ENCODE data around the gene SPATA33. TPM values are rescaled to one million over a fixed set of nuclear protein-coding genes. Genes with fewer than 3 reads are reported as not detected.
"Not testable (repeated sequence)": the region's sequence is repeated elsewhere in the genome, so short reads cannot be mapped to it uniquely, and the experiment has no call there.

Gene SPATA33
- total and polyA plus RNA-seq, 2 experiments from 2014 or later = 4.4 to 16.8 TPM

GRCh38 chr16:89658221-89658879 is 714 bp downstream of the SPATA33 start:
- Histone ChIP-seq H3K27ac (peak overlapping the region; percentile 94), H3K9me3 (ENCODE audit: low read depth) (no peaks in the 10 kb centered on the region), H4K20me1 (ENCODE audit: insufficient read depth, poor library complexity, severe bottlenecking) (no peaks in the 10 kb centered on the region), H3K4me1 (ENCODE audit: insufficient read depth) (peaks cover 14% of the 10 kb centered on the region), H3K4me2 (peak overlapping the region; percentile 99), H3K4me3 (peak overlapping the region; percentile 93), H3K9me2 (replicated peaks; ENCODE audit: insufficient read depth) (no peaks in the 10 kb centered on the region), H3K79me2 (peaks cover 55% of the 10 kb centered on the region), H3K27me3 (no peaks in the 10 kb centered on the region), H3K36me3 (replicated peaks; ENCODE audit: insufficient read depth, low read depth) (no peaks in the 10 kb centered on the region), H2AFZ (peak overlapping the region; percentile 66)
- DNase-seq (ENCODE audit: low spot score) = peak; percentile 45
- WGBS (ENCODE audit: low lambda C conversion rate, missing lambda C conversion rate) = 21% methylated on average over 27 of the region's 27 CpGs
- TF ChIP-seq EZH2 (IDR thresholded peaks at IDR 0.05; ENCODE audit: borderline replicate concordance) (no peak), CTCF (IDR thresholded peaks at IDR 0.05; ENCODE audit: poor library complexity) (no peak), EZH2phosphoT487 (IDR thresholded peaks at IDR 0.05; ENCODE audit: low read depth, severe bottlenecking, unreplicated experiment) (no peak)

- Histone ChIP-seq H3K27ac (no peak overlapping the region), H3K4me1 (ENCODE audit: insufficient read depth) (peaks cover 14% of the 10 kb centered on the region), H3K4me2 (no peak overlapping the region), H3K9me3 (ENCODE audit: low read depth) (no peaks in the 10 kb centered on the region), H3K9me2 (replicated peaks; ENCODE audit: insufficient read depth) (no peaks in the 10 kb centered on the region), H3K36me3 (replicated peaks; ENCODE audit: insufficient read depth, low read depth) (no peaks in the 10 kb centered on the region), H2AFZ (no peak overlapping the region), H3K4me3 (no peak overlapping the region), H4K20me1 (ENCODE audit: insufficient read depth, poor library complexity, severe bottlenecking) (no peaks in the 10 kb centered on the region), H3K79me2 (peaks cover 41% of the 10 kb centered on the region), H3K27me3 (no peaks in the 10 kb centered on the region)
- no peak for TF ChIP-seq EZH2phosphoT487 (IDR thresholded peaks at IDR 0.05; ENCODE audit: low read depth, severe bottlenecking, unreplicated experiment)
- TF ChIP-seq EZH2 (IDR thresholded peaks at IDR 0.05; ENCODE audit: borderline replicate concordance) = no peak
- TF ChIP-seq CTCF (IDR thresholded peaks at IDR 0.05; ENCODE audit: poor library complexity) = no peak
- DNase-seq (ENCODE audit: low spot score) = no peak
- WGBS (ENCODE audit: low lambda C conversion rate, missing lambda C conversion rate) = 96% methylated on average over 7 of the region's 7 CpGs
Measured at GRCh38 chr16:89660146-89660545, 2.5 kb downstream of the SPATA33 start.

- H3K9me2 ChIP-seq (replicated peaks; ENCODE audit: insufficient read depth) = no peaks in the 10 kb centered on the region
- no peak overlapping the region for H3K4me2 ChIP-seq
- peaks cover 13% of the 10 kb centered on the region for H3K4me1 ChIP-seq (ENCODE audit: insufficient read depth)
- H3K9me3 ChIP-seq (ENCODE audit: low read depth) = no peaks in the 10 kb centered on the region
- TF ChIP-seq EZH2phosphoT487 (IDR thresholded peaks at IDR 0.05; ENCODE audit: low read depth, severe bottlenecking, unreplicated experiment) (no peak), CTCF (IDR thresholded peaks at IDR 0.05; ENCODE audit: poor library complexity) (no peak), EZH2 (IDR thresholded peaks at IDR 0.05; ENCODE audit: borderline replicate concordance) (no peak)
- H3K4me3 ChIP-seq = no peak overlapping the region
- no peaks in the 10 kb centered on the region for H3K27me3 ChIP-seq
- peaks cover 30% of the 10 kb centered on the region for H3K79me2 ChIP-seq
- no peak overlapping the region for H3K27ac ChIP-seq
- no peak for DNase-seq (ENCODE audit: low spot score)
- WGBS (ENCODE audit: low lambda C conversion rate, missing lambda C conversion rate) = 96% methylated on average over 9 of the region's 9 CpGs
- no peaks in the 10 kb centered on the region for H4K20me1 ChIP-seq (ENCODE audit: insufficient read depth, poor library complexity, severe bottlenecking)
- H3K36me3 ChIP-seq (replicated peaks; ENCODE audit: insufficient read depth, low read depth) = no peaks in the 10 kb centered on the region
- no peak overlapping the region for H2AFZ ChIP-seq
Measured at GRCh38 chr16:89661215-89661614, 3.6 kb downstream of the SPATA33 start.

GRCh38 chr16:89664238-89664637 is 6.6 kb downstream of the SPATA33 start:
- H4K20me1 ChIP-seq (ENCODE audit: insufficient read depth, poor library complexity, severe bottlenecking); H3K4me1 ChIP-seq (ENCODE audit: insufficient read depth); H3K27me3 ChIP-seq; H3K36me3 ChIP-seq (replicated peaks; ENCODE audit: insufficient read depth, low read depth); H3K4me2 ChIP-seq; H3K27ac ChIP-seq; DNase-seq (ENCODE audit: low spot score); H3K4me3 ChIP-seq; H3K9me2 ChIP-seq (replicated peaks; ENCODE audit: insufficient read depth); H2AFZ ChIP-seq; H3K79me2 ChIP-seq; H3K9me3 ChIP-seq (ENCODE audit: low read depth): not testable (repeated sequence)
- 91% methylated on average over 11 of the region's 11 CpGs for WGBS (ENCODE audit: low lambda C conversion rate, missing lambda C conversion rate)

Data from hepatocyte (in vitro differentiated cells).